SK-N-SH treated with all-trans-retinoic acid at 6 μM for 48 hours (cell line): ENCODE measurements around the gene AP2A2.

Experiments used
- ATAC-seq: fragments of 200-7000 bp; cut with Tn5 transposase; 3 replicates; pipeline ENCODE4 v1.9.1; 2020; ENCODE audit warnings: mild to moderate bottlenecking, moderate library complexity
- ARNTL ChIP-seq: fragments of 450-650 bp; formaldehyde crosslinking; IDR thresholded peaks from 2 replicates; pipeline ENCODE4 v1.5.0; 2020; ENCODE audit warnings: low read depth, mild to moderate bottlenecking, moderate library complexity, borderline replicate concordance
- BACH2 ChIP-seq: fragments of 250-450 bp; sonication (Bioruptor Pico); IDR thresholded peaks from 2 replicates; pipeline ENCODE4 v1.9.0; 2021; ENCODE audit warnings: mild to moderate bottlenecking, borderline replicate concordance
- CREB5 ChIP-seq: fragments of 250-450 bp; sonication (Bioruptor Pico); IDR thresholded peaks from 2 replicates; pipeline ENCODE4 v1.5.1; 2020; ENCODE audit warnings: low read depth, mild to moderate bottlenecking, moderate library complexity
- CSDC2 ChIP-seq: fragments of 250-450 bp; sonication (Bioruptor Pico); IDR thresholded peaks from 2 replicates; pipeline ENCODE4 v1.5.0; 2020; ENCODE audit warnings: mild to moderate bottlenecking, moderate library complexity
- CSRNP3 ChIP-seq: fragments of 250-450 bp; sonication (Bioruptor Pico); IDR thresholded peaks from 2 replicates; pipeline ENCODE4 v1.5.1; 2021; ENCODE audit warnings: mild to moderate bottlenecking, moderate library complexity
- ESRRG ChIP-seq: fragments of 250-450 bp; sonication (Bioruptor Pico); IDR thresholded peaks from 2 replicates; pipeline ENCODE4 v1.6.1; 2021; ENCODE audit warnings: mild to moderate bottlenecking
- OSR1 ChIP-seq: fragments of 250-450 bp; sonication (Bioruptor Pico); IDR thresholded peaks from 2 replicates; pipeline ENCODE4 v1.8.0; 2022; ENCODE audit warnings: moderate library complexity, mild to moderate bottlenecking, inconsistent platforms
- PATZ1 ChIP-seq: fragments of 250-450 bp; sonication (Bioruptor Pico); IDR thresholded peaks from 2 replicates; pipeline ENCODE4 v1.8.0; 2020; ENCODE audit warnings: mild to moderate bottlenecking, moderate library complexity, borderline replicate concordance
- POU6F1 ChIP-seq: fragments of 250-450 bp; sonication (Bioruptor Pico); IDR thresholded peaks from 2 replicates; pipeline ENCODE4 v1.8.0; 2021; ENCODE audit warnings: low read depth, mild to moderate bottlenecking, moderate library complexity, borderline replicate concordance
- PPARA ChIP-seq: fragments of 250-450 bp; sonication (Bioruptor Pico); IDR thresholded peaks from 2 replicates; pipeline ENCODE4 v1.5.0; 2020; ENCODE audit warnings: mild to moderate bottlenecking, borderline replicate concordance
- RARB ChIP-seq: fragments of 250-450 bp; sonication (Bioruptor Pico); IDR thresholded peaks from 2 replicates; pipeline ENCODE4 v1.8.0; 2021; ENCODE audit warnings: mild to moderate bottlenecking, moderate library complexity
- SNAI2 ChIP-seq: fragments of 250-450 bp; sonication (Bioruptor Pico); IDR thresholded peaks from 2 replicates; pipeline ENCODE4 v1.5.0; 2020; ENCODE audit warnings: mild to moderate bottlenecking, moderate library complexity
- TCF4 ChIP-seq: fragments of 250-450 bp; sonication (Bioruptor Pico); IDR thresholded peaks from 2 replicates; pipeline ENCODE4 v1.8.0; 2021; ENCODE audit warnings: mild to moderate bottlenecking, moderate library complexity, borderline replicate concordance
- TOX ChIP-seq: fragments of 250-450 bp; sonication (Bioruptor Pico); IDR thresholded peaks from 2 replicates; pipeline ENCODE4 v1.8.0; 2021; ENCODE audit warnings: mild to moderate bottlenecking, moderate library complexity, borderline replicate concordance
- TSHZ2 ChIP-seq: fragments of 250-450 bp; sonication (Bioruptor Pico); IDR thresholded peaks from 2 replicates; pipeline ENCODE4 v1.5.0; 2020; ENCODE audit warnings: mild to moderate bottlenecking, moderate library complexity
- ZC3H10 ChIP-seq: fragments of 250-450 bp; sonication (Bioruptor Pico); IDR thresholded peaks from 2 replicates; pipeline ENCODE4 v1.5.1; 2021; ENCODE audit warnings: mild to moderate bottlenecking, moderate library complexity
- ZFP3 ChIP-seq: fragments of 250-450 bp; sonication (Bioruptor Pico); IDR thresholded peaks from 2 replicates; pipeline ENCODE4 v1.5.0; 2020; ENCODE audit warnings: mild to moderate bottlenecking, moderate library complexity
- ZNF70 ChIP-seq: fragments of 450-650 bp; formaldehyde crosslinking; IDR thresholded peaks from 2 replicates; pipeline ENCODE4 v1.5.0; 2020; ENCODE audit warnings: mild to moderate bottlenecking, moderate library complexity

AP2A2 gene

DNA sequence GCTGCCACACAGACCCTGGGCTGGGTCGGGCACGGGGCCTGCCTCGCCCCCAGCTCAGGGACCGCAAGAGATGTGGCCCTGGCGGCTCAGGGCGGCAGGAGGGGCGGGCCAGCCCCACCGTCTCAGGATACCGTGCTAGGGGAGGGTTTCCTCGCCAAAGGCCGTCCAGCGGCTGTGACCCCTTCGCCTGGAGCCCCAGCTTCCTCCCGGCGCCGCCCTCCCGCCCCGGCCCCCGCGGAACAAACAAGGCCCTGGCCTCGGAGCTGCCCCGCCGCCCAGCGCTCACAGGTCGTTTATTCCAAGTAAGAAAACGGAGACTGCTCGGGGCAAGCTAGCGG, 543 bp upstream of the AP2A2 start:
- no peak for TF ChIP-seq PPARA (CRISPR knock-in tag)
- TF ChIP-seq BACH2 (CRISPR knock-in tag), result no peak
- no peak for TF ChIP-seq OSR1 (CRISPR knock-in tag)
- no peak for TF ChIP-seq TSHZ2 (CRISPR knock-in tag)
- no peak for TF ChIP-seq POU6F1 (CRISPR knock-in tag)
- no peak for TF ChIP-seq ZNF70 (CRISPR knock-in tag)
- TF ChIP-seq TCF4 (CRISPR knock-in tag), result no peak
- ATAC-seq, result no peak

DNA sequence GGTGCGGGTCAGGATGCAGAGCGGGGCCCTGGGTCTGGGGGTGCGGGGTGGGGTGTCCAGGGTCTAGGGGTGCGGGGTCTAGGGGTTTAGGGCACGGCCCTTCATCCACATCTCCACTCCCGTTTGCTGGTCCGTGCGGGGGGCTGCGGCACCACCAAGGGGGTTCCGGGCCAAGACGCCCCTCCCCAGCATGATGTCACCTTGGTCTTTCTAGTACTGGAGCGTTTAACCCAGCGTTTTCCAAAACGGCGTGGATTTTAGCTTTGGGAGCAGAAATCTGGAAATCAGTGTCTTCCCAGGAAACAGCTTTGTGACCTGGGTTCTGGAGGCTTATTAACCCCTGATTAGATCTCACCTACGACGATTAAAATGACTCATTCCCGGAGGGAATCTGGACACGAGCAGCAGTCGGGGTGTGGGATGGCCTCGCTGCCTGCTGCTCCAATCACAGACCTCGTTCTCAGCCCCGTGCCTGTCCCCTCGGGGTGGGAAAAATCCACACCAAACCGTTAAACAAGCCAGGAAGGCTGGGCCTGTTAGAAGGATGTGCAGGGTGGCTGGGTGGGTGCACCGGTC, 759 bp downstream of the AP2A2 start:
- no peak for TF ChIP-seq RARB (CRISPR knock-in tag)
- no peak for TF ChIP-seq CREB5
- TF ChIP-seq SNAI2 (CRISPR knock-in tag), result no peak
- no peak for TF ChIP-seq OSR1 (CRISPR knock-in tag)
- no peak for TF ChIP-seq BACH2 (CRISPR knock-in tag)
- TF ChIP-seq CSDC2 (CRISPR knock-in tag), result no peak
- TF ChIP-seq TSHZ2 (CRISPR knock-in tag), result no peak
- no peak for TF ChIP-seq TOX (CRISPR knock-in tag)
- TF ChIP-seq ESRRG (CRISPR knock-in tag), result no peak
- TF ChIP-seq ZFP3 (CRISPR knock-in tag), result no peak
- no peak for TF ChIP-seq ZC3H10
- TF ChIP-seq PATZ1 (CRISPR knock-in tag), result no peak
- TF ChIP-seq CSRNP3 (CRISPR knock-in tag), result no peak
- no peak for TF ChIP-seq ZNF70 (CRISPR knock-in tag)
- TF ChIP-seq ARNTL (CRISPR knock-in tag), result no peak
- TF ChIP-seq TCF4 (CRISPR knock-in tag), result no peak
- TF ChIP-seq PPARA (CRISPR knock-in tag), result no peak
- peak; percentile 79 for ATAC-seq
